Measurements from ENCODE around the gene PAFAH1B2. TPM values are rescaled to one million over a fixed set of nuclear protein-coding genes. Genes with fewer than 3 reads are reported as not detected.

Gene PAFAH1B2
- total RNA-seq, 3 donors from 2014 or later (not counting 1 experiment from before 2014, with no cell fraction given) = 46.1 to 71.0 (median 58.8) TPM

DNA sequence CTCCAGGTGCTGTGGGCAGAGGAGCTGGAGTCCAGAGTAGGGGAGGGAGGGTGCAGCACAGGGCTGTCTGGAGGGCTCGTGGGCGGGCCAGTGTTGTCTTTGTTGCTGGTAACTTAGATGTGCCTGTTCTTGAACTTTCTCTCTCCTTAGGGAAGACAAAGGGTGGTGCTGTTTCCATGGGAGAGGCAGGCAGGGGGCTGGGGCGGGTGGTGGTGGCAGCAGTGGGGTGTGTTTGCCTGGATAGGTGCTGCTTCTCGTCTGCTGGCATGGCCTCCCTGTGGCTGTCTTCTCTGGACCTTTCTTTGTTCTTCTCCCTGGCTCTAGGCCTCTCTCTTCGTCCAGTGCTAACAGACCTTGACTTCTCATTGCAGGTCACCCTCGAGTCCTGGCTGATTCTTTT, 42.9 kb downstream of the PAFAH1B2 start:
- no peaks in the 10 kb centered on the region for H3K36me3 Mint-ChIP-seq
- no peak for DNase-seq

DNA sequence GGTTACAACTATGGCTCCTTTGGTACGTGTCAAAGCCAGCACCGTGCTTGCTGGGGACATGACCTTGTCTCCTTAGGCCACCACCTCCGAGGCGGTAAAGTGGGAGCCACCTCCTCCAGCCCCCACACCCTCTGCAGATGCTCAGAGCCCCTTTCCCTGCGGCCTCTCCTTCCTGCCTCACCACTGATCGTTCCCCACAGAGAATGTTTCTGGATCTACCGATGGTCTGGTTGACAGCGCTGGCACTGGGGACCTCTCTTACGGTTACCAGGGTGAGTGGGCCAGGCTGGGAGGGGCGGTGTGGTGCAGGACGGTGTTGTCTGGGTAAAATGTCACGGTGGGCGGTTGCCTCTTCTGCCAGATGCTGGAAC, 43.3 kb downstream of the PAFAH1B2 start:
- ATAC-seq (no peak), DNase-seq (no peak)
- no peaks in the 10 kb centered on the region for H3K9me3 Mint-ChIP-seq
- Histone ChIP-seq H3K4me1 (ENCODE audit: control insufficient read depth, insufficient read depth, low read length) (peaks cover 52% of the 10 kb centered on the region), H3K36me3 (ENCODE audit: control insufficient read depth, insufficient read depth, low read length) (peaks cover 27% of the 10 kb centered on the region), H3K9me3 (ENCODE audit: control insufficient read depth, insufficient read depth, low read length) (no peaks in the 10 kb centered on the region), H3K27ac (ENCODE audit: low read length) (no peak overlapping the region), H3K27me3 (ENCODE audit: control insufficient read depth, insufficient read depth, low read length) (no peaks in the 10 kb centered on the region), H3K4me3 (ENCODE audit: low read length) (no peak overlapping the region)
- H3K27me3 Mint-ChIP-seq (ENCODE audit: low read depth in 2 of 2) = no peaks in the 10 kb centered on the region
- WGBS (ENCODE audit: insufficient coverage) = 92% methylated on average over 13 of the region's 13 CpGs
- TF ChIP-seq, protein P1, sequence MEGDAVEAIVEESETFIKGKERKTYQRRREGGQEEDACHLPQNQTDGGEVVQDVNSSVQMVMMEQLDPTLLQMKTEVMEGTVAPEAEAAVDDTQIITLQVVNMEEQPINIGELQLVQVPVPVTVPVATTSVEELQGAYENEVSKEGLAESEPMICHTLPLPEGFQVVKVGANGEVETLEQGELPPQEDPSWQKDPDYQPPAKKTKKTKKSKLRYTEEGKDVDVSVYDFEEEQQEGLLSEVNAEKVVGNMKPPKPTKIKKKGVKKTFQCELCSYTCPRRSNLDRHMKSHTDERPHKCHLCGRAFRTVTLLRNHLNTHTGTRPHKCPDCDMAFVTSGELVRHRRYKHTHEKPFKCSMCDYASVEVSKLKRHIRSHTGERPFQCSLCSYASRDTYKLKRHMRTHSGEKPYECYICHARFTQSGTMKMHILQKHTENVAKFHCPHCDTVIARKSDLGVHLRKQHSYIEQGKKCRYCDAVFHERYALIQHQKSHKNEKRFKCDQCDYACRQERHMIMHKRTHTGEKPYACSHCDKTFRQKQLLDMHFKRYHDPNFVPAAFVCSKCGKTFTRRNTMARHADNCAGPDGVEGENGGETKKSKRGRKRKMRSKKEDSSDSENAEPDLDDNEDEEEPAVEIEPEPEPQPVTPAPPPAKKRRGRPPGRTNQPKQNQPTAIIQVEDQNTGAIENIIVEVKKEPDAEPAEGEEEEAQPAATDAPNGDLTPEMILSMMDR (IDR thresholded peaks at IDR 0.05) = no peak
- H3K36me3 Mint-ChIP-seq = no peaks in the 10 kb centered on the region
- intact Hi-C loops (cut with micrococcal nuclease) = no loop called here
- peak overlapping the region in 1 of 2 donors; percentile 24 for H3K27ac Mint-ChIP-seq
- H3K4me1 Mint-ChIP-seq = no peaks in the 10 kb centered on the region
- no peak overlapping the region for H3K4me3 Mint-ChIP-seq

More for the DNA sequence above, 42.9 kb downstream of the PAFAH1B2 start:
- intact Hi-C loops (cut with micrococcal nuclease) = no loop called here
- Mint-ChIP-seq H3K4me1 (no peaks in the 10 kb centered on the region), H3K4me3 (no peak overlapping the region), H3K9me3 (no peaks in the 10 kb centered on the region), H3K27me3 (ENCODE audit: low read depth in 2 of 2) (no peaks in the 10 kb centered on the region), H3K27ac (peak overlapping the region in 1 of 2 donors; percentile 24)
- ATAC-seq = no peak
- no peak overlapping the region for H3K27ac ChIP-seq (ENCODE audit: low read length)
- TF ChIP-seq, protein P1 (IDR thresholded peaks at IDR 0.05) = no peak
- H3K4me1 ChIP-seq (ENCODE audit: control insufficient read depth, insufficient read depth, low read length) = peaks cover 52% of the 10 kb centered on the region
- H3K9me3 ChIP-seq (ENCODE audit: control insufficient read depth, insufficient read depth, low read length) = no peaks in the 10 kb centered on the region
- H3K27me3 ChIP-seq (ENCODE audit: control insufficient read depth, insufficient read depth, low read length) = no peaks in the 10 kb centered on the region
- H3K36me3 ChIP-seq (ENCODE audit: control insufficient read depth, insufficient read depth, low read length) = peaks cover 23% of the 10 kb centered on the region
- WGBS (ENCODE audit: insufficient coverage) = 90% methylated on average over 6 of the region's 6 CpGs
- H3K4me3 ChIP-seq (ENCODE audit: low read length) = no peak overlapping the region

DNA sequence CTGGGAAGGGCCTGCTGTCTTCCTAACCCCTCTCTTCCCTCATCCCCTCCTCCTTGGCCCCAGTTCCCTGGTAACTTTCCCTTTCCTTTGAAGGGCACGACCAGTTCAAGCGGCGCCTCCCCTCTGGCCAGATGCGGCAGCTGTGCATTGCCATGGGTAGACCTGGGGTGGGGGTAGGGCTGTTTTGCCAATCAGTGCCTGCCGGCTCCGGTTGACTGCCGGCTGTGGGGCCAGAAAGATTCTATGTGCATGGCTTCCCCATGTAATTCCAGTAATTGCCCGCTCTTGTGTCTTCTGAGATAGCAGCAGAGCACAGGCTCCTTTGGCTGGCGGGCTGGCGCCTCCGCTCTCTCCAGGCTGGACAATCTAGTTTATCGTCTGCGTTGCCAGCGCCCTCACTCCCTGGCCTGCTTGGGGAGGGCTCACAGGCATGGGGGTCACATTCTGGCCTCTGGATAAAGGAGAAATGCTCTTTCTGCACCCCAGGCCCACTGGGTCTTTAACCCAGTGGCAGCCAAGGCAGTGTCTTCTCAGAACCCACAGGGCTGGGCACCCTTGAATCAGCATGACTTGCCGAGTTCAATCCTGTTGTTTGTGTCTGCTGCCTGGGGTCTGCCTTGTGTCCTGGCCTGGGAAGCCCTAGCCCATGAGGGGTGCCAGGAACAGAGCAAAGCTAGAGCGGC, 43.9 kb downstream of the PAFAH1B2 start:
- H3K36me3 Mint-ChIP-seq = no peaks in the 10 kb centered on the region
- no peak for ATAC-seq
- no peaks in the 10 kb centered on the region for H3K4me1 Mint-ChIP-seq
- DNase-seq = no peak
- no peak overlapping the region for H3K27ac ChIP-seq (ENCODE audit: low read length)
- H3K4me3 Mint-ChIP-seq = no peak overlapping the region
- no peaks in the 10 kb centered on the region for H3K27me3 ChIP-seq (ENCODE audit: control insufficient read depth, insufficient read depth, low read length)
- H3K27ac Mint-ChIP-seq = no peak overlapping the region
- H3K4me1 ChIP-seq (ENCODE audit: control insufficient read depth, insufficient read depth, low read length) = peaks cover 52% of the 10 kb centered on the region
- H3K27me3 Mint-ChIP-seq (ENCODE audit: low read depth in 2 of 2) = no peaks in the 10 kb centered on the region
- no peaks in the 10 kb centered on the region for H3K9me3 Mint-ChIP-seq
- TF ChIP-seq, protein P1 (IDR thresholded peaks at IDR 0.05) = no peak
- H3K9me3 ChIP-seq (ENCODE audit: control insufficient read depth, insufficient read depth, low read length) = no peaks in the 10 kb centered on the region
- no peak overlapping the region for H3K4me3 ChIP-seq (ENCODE audit: low read length)
- intact Hi-C loops (cut with micrococcal nuclease) = no loop called here
- WGBS (ENCODE audit: insufficient coverage) = 97% methylated on average over 16 of the region's 16 CpGs
- peaks cover 29% of the 10 kb centered on the region for H3K36me3 ChIP-seq (ENCODE audit: control insufficient read depth, insufficient read depth, low read length)

DNA sequence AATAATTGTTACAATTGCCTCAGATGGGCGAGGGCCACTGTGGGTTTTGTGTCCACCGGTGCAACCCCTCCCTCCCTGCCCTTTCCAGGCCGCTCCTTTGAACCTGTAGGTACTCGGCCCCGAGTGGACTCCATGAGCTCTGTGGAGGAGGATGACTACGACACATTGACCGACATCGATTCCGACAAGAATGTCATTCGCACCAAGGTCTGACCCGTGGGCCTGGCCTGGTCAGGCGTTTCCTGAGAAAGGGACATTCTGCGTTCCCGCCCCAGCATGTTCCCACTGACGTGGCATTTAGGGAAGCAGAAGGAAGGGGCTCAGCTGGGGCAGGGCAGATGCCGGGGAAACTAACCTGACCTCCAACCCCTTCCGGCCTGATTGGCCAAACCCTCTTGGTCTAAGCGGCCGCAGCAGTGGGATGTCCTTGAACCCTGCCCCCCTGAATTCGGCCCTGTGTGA, 44.6 kb downstream of the PAFAH1B2 start:
- Histone ChIP-seq H3K27ac (ENCODE audit: low read length) (peak overlapping the region; percentile 62), H3K36me3 (ENCODE audit: control insufficient read depth, insufficient read depth, low read length) (peaks cover 31% of the 10 kb centered on the region)

More for the DNA sequence above, 44.6 kb downstream of the PAFAH1B2 start:
- Mint-ChIP-seq H3K27me3 (ENCODE audit: low read depth in 2 of 2) (no peaks in the 10 kb centered on the region), H3K27ac (peak overlapping the region in 1 of 2 donors; percentile 16), H3K4me1 (no peaks in the 10 kb centered on the region), H3K36me3 (no peaks in the 10 kb centered on the region), H3K9me3 (no peaks in the 10 kb centered on the region), H3K4me3 (no peak overlapping the region)
- 94% methylated on average over 20 of the region's 20 CpGs for WGBS (ENCODE audit: insufficient coverage)
- ATAC-seq = no peak
- H3K9me3 ChIP-seq (ENCODE audit: control insufficient read depth, insufficient read depth, low read length) = no peaks in the 10 kb centered on the region
- intact Hi-C loops (cut with micrococcal nuclease) = no loop called here
- DNase-seq = no peak
- no peak overlapping the region for H3K4me3 ChIP-seq (ENCODE audit: low read length)
- TF ChIP-seq, protein P1 (IDR thresholded peaks at IDR 0.05) = no peak
- no peaks in the 10 kb centered on the region for H3K27me3 ChIP-seq (ENCODE audit: control insufficient read depth, insufficient read depth, low read length)
- peaks cover 52% of the 10 kb centered on the region for H3K4me1 ChIP-seq (ENCODE audit: control insufficient read depth, insufficient read depth, low read length)

All from natural killer cell (primary cell).